Neutrophil (primary cell): ENCODE results near the gene NRXN3.

Experiments used
- H3K27ac ChIP-seq: fragments of 200-600 bp; sonication (generic); 2 replicates; pipeline ENCODE4 v1.5.1; 2016; ENCODE audit warnings: mild to moderate bottlenecking, moderate library complexity
- H3K27me3 ChIP-seq: fragments of 200-600 bp; sonication (generic); 2 replicates; pipeline ENCODE4 v1.6.0; 2016; ENCODE audit warnings: mild to moderate bottlenecking
- H3K36me3 ChIP-seq: fragments of 200-600 bp; sonication (generic); 2 replicates; pipeline ENCODE4 v1.5.1; 2017
- H3K4me1 ChIP-seq, 2 experiments: fragments of 200-600 bp in 1 of 2; sonication (generic) in 1 of 2; 1 replicate in 1 of 2; 2 replicates in 1 of 2; pipeline versions ENCODE4 v1.5.1 to v1.6.1; 2013 to 2016; ENCODE audit warnings: low read depth in 1 of 2, low read length in 1 of 2, mild to moderate bottlenecking in 1 of 2, moderate library complexity in 1 of 2; ENCODE audit not compliant: control insufficient read depth in 1 of 2, insufficient read depth in 1 of 2
- H3K4me3 ChIP-seq, 2 experiments: fragments of 200-600 bp in 1 of 2; sonication (generic) in 1 of 2; 1 replicate in 1 of 2; 2 replicates in 1 of 2; pipeline ENCODE4 v1.5.1; 2013 to 2016; ENCODE audit warnings: low read depth in 1 of 2, low read length in 1 of 2, mild to moderate bottlenecking in 1 of 2, moderate library complexity in 1 of 2
- H3K9me3 ChIP-seq: fragments of 200-600 bp; sonication (generic); 2 replicates; pipeline ENCODE4 v1.5.1; 2016
- CTCF ChIP-seq: fragments of 200-600 bp; sonication (generic); IDR thresholded peaks from 2 replicates; pipeline ENCODE4 v1.5.1; 2016; ENCODE audit warnings: antibody characterized with exemption

The NRXN3 gene

GRCh38 chr14:79201564-79202207 is 1031.5 kb downstream of the NRXN3 start:
- TF ChIP-seq CTCF, result no peak
- no peaks in the 10 kb centered on the region for H3K4me1 ChIP-seq

GRCh38 chr14:79204591-79204990 is 1034.4 kb downstream of the NRXN3 start:
- H3K36me3 ChIP-seq, result no peaks in the 10 kb centered on the region
- no peak for TF ChIP-seq CTCF
- H3K27me3 ChIP-seq, result no peaks in the 10 kb centered on the region
- H3K27ac ChIP-seq, result no peak overlapping the region
- H3K4me1 ChIP-seq, result no peaks in the 10 kb centered on the region
- no peaks in the 10 kb centered on the region for H3K9me3 ChIP-seq
- no peak overlapping the region for H3K4me3 ChIP-seq

More at GRCh38 chr14:79201564-79202207, 1031.5 kb downstream of the NRXN3 start:
- H3K9me3 ChIP-seq, result no peaks in the 10 kb centered on the region
- H3K27me3 ChIP-seq, result no peaks in the 10 kb centered on the region
- no peak overlapping the region for H3K27ac ChIP-seq
- H3K36me3 ChIP-seq, result no peaks in the 10 kb centered on the region
- no peak overlapping the region for H3K4me3 ChIP-seq

- H3K4me1 ChIP-seq, result no peaks in the 10 kb centered on the region
These were observed 1039.2 kb downstream of the NRXN3 start for GRCh38 chr14:79209418-79209817.

GRCh38 chr14:79225815-79226214 is 1055.6 kb downstream of the NRXN3 start:
- Histone ChIP-seq H3K4me3 (no peak overlapping the region), H3K27ac (no peak overlapping the region), H3K9me3 (no peaks in the 10 kb centered on the region), H3K36me3 (no peaks in the 10 kb centered on the region), H3K27me3 (no peaks in the 10 kb centered on the region), H3K4me1 (no peaks in the 10 kb centered on the region)
- no peak for TF ChIP-seq CTCF

More at GRCh38 chr14:79209418-79209817, 1039.2 kb downstream of the NRXN3 start:
- no peaks in the 10 kb centered on the region for H3K9me3 ChIP-seq
- no peaks in the 10 kb centered on the region for H3K36me3 ChIP-seq
- TF ChIP-seq CTCF, result no peak
- H3K27ac ChIP-seq, result no peak overlapping the region
- H3K27me3 ChIP-seq, result no peaks in the 10 kb centered on the region
- no peak overlapping the region for H3K4me3 ChIP-seq

- Histone ChIP-seq H3K9me3 (no peaks in the 10 kb centered on the region), H3K36me3 (no peaks in the 10 kb centered on the region), H3K4me1 (no peaks in the 10 kb centered on the region), H3K27ac (no peak overlapping the region), H3K4me3 (no peak overlapping the region), H3K27me3 (no peaks in the 10 kb centered on the region)
- no peak for TF ChIP-seq CTCF
These were observed 1059.3 kb downstream of the NRXN3 start for GRCh38 chr14:79229383-79229909.
